NCI-H1417 treated with DMSO at 0.1 percent for 48 hours (cell line): ENCODE results near the gene RASGRF2.

Experiments
- DNase-seq: peaks from one replicate; lab custom pipeline; 2025; lab: John Stamatoyannopoulos, UW

The RASGRF2 gene

DNA sequence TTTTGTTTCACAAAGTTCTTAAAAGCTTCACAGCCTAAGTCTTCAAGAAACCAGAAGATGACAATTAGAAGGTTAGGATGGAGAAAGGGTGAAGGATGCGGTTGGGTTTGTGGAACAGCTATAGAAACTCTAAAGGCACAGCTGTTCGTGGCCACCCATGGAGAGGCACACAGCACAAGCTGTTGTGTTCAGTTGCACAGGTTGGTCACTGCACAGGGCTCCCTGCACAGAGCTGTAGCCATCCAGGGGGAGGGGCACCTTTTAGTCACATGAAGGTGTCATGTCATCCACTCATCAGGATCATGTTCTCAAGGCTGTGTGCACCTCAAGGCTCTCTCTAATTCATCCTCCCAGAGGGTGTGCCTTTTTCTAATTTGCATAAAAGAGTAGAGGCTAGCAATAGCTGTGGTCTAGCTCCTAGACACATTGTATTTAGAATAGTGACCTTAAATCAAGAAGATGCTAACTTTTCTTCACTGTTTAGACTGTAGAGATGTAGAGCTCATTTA, 5.0 kb upstream of the RASGRF2 start:
- DNase-seq, result no peak

DNA sequence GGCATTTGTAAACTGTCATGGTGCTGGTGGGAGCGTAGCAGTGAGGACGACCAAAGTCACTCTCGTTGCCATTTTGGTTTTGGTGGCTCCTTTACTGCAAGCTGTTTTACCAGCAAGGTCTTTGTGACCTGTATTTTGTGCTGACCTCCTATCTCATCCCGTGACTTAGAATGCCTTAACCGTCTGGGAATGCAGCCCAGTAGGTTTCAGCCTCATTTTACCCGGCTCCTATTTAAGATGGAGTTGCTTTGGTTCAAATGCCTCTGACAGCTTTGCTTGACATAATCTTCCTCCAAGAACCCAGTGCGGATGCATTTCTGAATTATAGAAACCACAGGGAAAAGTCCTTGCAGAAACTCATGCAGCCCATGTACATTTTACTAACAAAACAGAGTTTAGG, 3.9 kb upstream of the RASGRF2 start:
- no peak for DNase-seq

DNA sequence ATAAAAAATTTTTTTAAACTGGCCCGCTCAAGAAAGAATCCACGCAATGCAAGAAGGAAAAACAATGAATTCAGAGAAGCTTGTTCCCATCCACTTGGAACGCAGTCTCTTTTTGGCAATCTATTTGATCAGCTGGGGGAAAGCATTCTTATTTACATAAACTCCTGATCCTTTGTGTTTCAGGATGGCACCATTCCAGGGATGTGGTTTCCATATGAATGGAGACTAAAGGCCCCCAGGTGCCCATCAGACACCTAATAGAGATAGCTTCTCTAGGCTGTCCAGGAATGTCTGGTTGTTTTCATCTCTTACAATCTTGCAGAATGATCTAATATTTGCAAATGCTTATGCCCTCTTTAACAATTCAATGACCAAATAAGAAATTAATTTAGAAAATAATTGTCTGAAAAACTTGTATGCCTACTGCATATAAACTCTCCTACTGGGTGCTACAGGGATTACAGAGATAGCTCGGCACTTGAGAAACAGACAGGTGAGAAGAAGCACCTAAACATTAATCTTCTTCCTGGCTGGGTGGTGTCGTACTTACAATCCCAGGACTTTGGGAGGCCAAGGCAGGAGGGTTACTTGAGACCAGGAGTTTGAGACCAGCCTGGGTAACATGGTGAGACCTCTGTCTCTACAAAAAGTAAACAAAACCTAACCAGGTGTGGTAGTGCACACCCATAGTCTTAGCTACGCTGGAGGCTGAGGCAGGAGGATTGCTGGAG, 3.0 kb upstream of the RASGRF2 start:
- no peak for DNase-seq

DNA sequence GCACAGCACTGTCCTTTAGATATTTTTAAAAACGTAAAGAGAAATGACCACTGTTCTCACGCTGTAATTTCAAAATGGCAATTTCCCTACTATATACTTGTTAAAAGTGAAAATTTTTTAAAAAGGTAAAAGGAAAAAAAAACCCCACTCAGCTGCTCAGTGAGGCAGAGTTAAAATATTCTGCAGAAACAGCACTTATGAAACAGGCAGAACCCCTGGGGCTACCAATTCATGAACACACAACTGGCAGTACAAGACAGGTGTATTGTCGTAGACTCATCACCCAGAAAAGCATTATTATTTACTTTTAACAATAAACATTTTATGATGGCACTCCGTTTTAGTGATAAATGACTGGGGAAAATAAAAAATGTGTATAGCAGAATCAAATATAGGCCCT, 1.5 kb upstream of the RASGRF2 start:
- peak; percentile 15 for DNase-seq

DNA sequence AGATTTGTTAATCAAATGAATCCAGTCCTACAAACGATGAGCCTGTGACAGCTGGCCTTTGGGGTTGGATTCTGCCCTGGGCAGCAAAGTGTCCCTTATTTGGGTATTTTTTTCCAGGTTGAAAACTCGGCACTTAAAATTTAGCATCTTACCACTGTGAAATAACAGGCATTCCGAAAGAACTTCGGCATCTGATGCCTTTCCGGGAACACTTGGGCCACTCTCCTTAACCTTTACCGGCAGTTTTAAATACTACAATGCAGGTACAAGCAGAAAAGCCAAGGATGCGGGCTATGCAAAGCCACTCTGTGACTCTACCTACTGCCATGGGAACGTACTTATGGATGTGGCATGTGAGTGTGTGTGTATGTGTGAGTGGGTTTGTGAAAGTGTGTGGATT, 1.0 kb upstream of the RASGRF2 start:
- no peak for DNase-seq

DNA sequence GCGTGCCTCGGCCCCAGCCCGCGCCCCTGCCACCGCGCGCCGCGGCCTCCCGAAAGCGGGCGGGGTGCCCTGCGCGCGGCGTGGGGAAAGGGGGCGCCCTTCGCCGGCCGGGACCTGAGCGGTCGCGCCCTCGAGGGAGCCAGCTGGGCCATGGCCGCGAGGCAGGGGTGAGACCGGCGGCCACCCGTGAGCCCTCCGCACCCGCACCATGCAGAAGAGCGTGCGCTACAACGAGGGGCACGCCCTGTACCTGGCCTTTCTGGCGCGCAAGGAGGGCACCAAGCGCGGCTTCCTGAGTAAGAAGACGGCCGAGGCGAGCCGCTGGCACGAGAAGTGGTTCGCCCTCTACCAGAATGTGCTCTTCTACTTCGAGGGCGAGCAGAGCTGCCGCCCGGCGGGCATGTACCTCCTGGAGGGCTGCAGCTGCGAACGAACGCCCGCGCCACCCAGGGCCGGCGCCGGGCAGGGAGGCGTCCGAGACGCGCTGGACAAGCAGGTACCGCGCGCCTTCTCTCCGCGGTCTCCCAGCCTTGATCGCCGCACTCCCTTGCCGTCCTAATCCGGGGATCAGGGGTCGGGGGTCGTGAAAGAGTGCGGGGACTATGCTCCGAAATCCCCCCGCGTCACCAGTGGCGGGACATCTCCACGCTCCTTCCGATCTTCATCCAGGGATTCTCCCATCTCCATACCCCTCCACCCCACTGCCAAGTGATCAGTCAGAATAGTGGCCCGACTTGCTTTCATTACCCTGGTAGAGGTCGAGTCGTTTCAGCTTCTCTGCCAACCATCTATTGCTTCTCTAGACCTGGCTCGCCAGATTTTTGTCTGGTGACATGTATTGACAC, 590 bp downstream of the RASGRF2 start:
- DNase-seq, result no peak

DNA sequence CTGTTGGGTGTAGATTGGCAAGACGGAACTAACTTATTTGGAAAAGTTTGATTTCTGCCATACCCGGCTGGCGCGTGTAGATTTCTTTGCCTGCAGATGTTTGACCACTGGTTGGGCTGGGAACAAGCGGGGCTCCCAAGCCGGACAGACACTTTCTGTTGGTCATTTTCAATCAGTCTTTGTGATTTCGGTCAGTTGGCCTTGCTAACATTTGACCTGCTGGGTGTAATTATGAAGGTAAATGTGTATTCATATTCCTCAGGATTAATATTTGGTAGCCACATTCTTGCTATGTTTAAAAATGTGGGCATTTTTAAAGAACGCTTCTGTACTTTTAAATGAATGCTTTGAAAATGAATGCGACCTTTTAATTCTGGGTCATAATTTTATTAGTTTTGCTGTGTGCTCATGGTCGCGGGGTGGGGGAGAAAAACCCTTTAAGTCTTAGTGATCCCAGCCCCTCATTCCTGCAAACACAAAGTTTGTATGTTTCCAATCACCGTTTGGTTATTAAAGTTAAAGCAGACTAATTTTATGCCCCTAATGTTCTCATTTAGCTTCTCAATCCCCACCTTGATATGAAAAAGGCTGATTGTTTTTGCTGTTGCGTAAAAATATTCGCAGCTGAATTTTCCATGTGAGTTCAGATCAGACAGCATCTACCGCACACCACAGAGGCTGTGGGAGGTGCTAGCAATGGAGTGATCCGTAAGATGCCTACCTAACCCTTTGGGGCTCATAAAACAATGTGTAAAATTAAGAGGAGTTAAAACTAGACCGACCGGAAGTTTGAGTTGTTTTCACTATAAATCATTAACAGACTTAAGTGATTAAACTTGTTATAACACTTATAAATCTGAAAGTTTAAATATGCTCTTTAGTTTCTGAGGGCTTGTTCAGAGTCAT, 1.5 kb downstream of the RASGRF2 start:
- DNase-seq, result no peak

DNA sequence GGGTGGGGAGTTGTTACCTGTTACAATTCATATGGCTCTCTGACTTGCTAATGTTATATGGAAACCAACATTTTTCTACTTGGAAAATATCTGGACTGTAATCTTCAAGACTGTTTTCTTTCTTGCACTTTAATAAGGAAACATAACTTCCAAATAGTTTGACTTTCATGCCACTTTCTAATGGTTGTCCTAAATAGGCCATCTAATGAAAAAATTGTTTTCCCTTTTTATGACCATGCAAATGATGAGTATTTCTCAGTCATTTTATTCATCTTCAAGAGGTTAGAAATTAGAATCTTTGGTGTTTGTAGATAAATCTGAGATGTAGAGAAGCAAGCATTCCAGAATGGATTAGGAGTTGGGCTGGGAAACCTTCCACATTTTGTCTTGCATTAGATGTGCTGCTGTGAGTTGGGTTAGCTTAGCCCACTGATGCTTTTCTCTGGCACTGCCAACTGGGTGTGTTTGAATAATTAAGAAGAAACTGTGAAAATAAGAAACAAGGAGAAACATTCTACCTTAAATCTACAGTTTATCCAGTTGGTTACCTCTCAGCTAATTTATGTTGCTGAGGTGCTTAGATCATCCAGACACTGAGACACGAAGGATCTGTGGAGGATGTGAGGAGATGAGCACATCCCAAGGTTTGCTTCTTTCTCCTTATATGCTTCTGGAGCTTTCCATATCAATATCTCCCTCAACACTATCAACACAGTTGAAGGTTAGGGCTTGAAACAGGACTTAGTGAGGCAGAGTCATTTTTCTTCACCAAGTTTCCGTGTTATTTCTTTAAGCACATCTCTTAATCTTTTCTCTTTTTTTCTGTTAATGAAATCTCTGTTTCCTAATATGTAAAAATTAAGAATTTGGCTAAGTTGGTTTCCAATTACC, 2.7 kb downstream of the RASGRF2 start:
- DNase-seq, result no peak

DNA sequence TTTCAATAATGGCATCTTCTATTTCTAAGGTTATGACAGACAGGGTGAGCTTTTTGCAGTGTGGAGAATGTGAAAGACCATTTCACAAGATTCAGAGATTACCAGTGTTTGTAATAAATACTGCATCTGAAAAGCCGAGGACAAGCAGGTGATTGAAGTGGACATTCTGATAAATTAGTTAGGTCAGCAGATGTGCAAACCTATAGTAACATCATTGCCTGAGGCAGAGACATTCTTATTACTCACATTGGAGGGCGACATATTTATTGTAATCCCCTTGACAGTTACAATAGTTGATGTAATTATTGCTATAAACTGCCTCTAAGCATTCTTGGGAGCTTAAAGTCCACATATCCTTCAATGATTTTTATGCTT, 3.3 kb downstream of the RASGRF2 start:
- DNase-seq, result no peak

DNA sequence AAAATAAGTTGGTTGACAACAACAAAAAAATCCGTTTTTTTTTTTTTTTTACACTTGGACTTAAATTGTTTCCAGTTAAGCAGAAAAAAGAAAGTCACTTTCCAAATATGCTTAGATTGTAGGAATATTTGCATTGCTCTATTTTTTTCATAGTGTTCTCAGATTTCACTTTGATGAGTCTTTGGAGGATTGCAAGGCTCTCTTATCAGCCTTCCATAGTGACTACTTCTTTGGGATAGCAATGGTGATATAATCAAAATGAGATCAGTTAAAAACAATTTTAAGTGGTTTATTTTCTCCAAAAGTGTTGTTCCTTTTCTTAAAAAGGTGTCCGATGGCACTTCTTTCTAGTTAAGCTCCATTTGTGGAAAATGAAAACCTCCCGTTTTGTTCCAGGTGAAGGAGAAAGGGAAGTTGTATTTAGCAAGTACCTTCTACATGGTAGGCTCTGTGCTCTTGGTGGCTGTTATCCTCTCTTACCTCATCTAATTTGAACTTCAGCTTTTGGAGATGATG, 3.9 kb downstream of the RASGRF2 start:
- DNase-seq, result no peak

DNA sequence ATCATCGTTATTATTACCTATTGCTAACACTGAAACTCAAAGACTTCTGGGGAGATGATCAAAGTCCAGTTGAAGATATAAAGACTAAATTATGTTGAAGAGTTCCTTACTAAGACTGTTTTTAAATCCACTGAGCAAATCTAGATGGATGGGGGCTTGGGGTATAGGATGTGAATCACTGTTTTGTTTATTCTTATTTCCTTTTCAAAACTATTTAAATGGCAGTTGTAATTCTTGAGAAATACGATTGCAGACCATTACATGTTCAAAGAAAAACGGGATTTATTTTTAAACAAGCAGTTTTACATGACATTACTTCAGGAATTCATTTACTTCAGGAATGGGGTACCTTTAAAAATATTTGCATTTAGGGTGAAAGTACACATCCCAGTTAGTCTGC, 4.3 kb downstream of the RASGRF2 start:
- DNase-seq, result no peak

DNA sequence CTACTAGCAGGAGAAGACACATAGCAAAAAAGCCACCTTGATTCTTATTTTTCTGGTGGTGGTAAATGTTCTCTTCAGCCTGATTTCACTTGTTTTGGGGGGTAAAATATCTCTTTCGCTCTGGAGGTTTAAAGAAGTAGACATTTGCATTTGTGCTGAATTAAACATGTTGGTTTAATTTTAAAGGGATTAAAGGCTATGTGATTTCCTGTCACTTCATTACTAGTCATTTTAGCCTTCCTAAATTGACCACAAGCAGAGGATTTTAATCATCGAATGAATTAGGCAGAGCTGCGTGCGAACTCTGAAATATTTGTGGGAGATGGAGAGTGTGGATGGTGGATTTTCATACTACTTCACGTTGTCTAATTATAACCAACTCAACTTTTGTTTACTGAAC, 4.8 kb downstream of the RASGRF2 start:
- DNase-seq, result no peak

DNA sequence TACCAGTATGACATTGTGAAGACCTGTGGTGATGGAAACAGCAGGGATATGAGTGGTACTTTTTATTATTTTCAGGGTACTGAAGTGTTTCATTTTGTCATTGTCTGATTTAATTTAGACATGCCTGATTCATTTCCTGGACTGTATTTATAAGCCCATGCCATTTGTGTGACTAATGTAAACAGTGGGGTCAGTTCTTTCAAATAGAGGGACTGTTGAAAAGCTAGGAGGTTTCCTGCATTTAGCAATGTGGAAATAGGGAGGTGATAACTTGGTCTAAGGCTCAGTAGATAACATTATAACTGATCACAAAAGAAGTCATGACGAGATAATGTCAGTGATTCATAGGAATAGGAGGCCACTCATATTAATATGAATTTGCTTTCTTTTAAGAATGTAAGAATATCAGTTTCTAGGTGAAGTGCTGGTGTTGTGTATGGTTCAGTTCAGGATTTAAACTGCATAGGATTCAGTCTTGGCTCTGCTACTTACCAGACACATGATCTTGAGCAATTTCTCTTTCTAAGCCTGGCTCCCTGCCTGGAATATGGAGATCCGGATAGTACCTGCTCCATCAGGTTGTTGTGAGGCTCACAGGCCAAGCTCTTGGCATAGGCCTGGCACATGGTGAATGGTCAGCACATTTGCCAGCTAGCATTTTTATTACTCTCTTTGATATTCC, 7.5 kb downstream of the RASGRF2 start:
- no peak for DNase-seq

DNA sequence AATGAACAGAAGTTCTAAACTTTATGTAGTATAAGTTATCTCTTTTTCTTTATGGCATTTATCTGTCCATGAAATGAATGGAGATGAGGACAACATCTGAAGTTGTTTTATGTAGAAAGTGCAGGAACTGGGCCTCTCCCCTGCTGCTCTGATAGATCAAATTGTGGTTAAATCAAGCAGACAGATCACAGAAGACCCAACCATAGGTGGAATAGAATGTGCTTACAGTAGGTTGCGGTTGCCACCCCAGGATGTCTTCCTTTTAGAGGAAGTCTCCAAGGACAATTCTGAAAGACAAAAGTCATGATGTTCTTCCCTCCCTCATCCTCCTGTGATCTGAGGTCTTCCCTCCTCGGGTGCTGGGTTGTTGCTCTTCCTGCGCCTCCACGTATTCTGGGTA, 12.9 kb downstream of the RASGRF2 start:
- no peak for DNase-seq

DNA sequence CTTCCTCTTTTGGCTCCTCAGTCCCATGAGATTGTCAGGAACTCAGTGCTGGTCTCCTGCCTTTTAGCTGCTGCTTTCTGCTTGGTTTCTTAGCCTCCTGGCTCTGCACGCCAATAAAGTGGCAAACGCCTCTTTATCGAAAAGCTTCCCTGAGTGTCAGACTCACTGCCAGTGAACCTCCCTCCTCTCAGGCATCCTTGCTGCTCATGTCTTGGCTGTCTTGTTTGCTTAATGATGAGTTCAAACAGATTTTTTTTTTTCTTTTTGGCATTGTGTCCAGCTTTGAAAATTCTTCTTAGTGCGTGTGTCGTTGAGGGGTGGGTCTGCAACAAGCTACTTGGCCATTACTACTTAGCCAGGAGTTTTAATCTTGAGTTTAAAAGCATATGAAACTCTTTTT, 14.9 kb downstream of the RASGRF2 start:
- DNase-seq, result no peak

DNA sequence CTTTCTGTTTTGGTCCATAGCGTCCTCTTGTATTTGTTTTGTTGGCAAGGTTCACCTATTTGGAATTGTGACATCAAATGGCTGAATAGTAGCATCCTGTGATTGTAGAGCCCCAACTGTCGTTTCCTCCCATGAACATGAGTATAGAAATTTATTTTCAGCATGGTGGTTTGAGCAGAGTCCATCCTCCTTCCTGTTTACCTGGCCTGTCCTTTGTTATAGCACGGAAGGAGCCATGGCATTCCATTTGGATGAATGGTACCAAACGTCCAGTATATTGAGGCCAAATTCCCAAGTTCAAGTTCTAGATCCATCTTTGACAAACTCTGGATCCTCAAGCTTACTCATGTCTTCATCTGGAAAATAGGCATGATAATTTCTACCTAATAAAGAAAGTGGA, 16.8 kb downstream of the RASGRF2 start:
- no peak for DNase-seq

DNA sequence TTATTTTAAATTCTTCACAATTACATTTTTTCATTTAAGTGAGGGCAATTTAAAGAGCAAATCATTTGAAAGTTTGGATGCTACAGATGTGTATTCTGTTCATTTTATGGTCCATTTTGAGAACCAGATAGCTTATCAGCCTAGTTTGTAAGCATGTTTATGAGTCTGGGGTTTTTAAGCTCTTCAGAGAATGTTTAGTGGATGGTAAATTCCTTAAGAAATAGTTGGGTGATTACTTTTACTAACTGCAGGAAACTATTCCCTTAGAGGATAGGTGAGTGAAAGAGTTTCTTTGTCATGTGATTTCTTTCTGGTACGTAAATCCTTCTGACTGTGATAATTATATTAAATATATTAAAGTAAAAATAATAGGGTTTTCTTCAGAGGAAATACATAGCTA, 17.6 kb downstream of the RASGRF2 start:
- DNase-seq, result no peak

DNA sequence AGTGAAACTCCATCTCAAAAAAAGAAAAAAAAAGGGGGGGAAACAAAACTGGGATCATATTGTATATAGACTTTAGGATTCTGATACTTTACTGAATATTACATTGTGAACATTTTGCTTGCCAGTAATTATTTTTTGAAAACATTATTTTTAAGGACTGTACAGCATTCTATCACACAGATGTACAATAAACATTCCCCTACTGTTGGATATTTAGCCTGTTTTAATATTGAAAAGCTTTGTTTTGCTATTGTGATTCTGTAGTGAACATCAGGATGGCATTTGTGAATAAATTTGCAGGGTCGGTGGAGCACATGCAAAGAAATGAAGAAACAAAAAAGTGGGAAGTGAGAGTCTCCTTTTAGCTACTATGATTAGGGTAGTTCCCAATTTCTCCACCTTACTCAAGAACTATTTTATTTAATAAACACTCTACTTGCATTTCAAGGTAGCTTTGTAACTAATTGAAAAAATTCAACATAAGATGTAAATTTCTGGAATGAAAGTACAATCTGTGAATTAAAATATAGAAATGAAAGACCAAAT, 18.7 kb downstream of the RASGRF2 start:
- no peak for DNase-seq

DNA sequence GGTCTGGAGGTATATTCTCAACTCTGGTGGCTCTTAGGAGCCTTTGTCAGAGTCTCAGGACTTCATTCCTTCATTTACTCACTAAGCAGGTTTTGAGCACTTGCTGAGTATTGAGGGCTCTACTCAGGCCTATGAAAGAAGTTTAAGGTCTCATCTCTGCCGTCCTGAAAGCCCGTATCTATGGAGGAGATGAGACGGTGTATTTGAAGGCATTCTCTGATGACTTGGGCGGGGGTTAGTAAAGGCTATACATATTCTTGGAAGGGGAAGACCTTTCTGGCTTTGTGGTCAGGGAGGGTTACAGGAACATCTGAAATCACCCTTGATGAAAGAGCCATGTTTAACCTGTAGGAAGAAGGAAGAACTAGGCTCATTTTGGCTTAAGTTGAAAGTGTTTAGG, 21.9 kb downstream of the RASGRF2 start:
- DNase-seq, result no peak

DNA sequence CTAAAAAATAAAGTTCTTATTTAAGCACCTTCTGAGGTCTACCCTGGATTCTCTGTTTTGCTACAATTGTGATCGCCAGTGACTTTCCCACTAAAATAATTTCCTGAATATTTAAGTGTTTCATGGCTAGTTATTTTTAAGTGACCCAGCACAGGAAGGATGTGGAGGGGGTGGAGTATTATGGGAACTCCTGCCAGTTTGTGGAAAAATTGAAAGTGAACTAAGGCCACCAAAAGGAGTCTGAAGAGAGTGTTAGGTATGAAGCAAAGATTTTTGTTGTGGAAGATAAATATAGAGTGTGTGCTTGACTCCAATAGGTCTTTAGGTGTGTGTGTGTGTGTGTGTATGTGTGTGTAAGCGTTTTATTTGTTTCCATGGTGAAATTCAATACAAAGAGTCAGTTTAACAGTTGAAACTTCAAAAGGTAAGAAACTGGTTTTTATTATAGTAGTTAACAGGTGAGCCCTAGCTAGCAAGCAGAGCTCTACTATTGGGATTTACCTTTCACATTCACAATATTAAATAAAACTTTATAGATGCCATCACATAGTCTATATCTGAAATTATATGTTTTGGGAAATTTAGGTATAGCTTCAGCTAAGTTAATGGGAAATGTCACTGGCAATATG, 25.6 kb downstream of the RASGRF2 start:
- DNase-seq, result no peak
